ENCODE results near the gene AKT3.
A peak's percentile ranks its signal among the peaks of the same experiment; 100 is the strongest.
"Not testable (repeated sequence)": the region's sequence is repeated elsewhere in the genome, so short reads cannot be mapped to it uniquely, and the experiment has no call there.

Gene AKT3

GRCh38 chr1:243693800-243694199 is 156.2 kb downstream of the AKT3 start:
- no peak for DNase-seq (ENCODE audit: low spot score)

GRCh38 chr1:243686159-243686558 is 163.9 kb downstream of the AKT3 start:
- no peak for DNase-seq (ENCODE audit: low spot score)

DNA sequence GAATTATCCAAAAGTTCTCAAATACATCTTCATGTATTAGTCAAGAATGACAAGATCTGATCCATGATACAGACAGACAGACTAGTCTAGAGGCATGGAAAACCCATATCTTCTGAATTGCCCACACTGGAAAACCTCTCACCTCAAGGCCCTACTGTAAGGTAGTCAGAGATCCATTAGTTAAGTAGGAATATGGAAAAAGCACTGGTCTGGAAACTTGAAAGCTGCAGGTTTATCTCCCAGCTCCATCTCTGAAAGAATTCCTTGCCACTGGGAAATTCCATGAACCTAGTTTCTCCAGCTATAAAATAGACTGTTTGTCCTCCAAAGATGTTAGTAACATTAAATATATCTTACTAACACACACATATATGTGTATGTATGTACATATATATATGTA is 169.2 kb downstream of the AKT3 start:
- DNase-seq (ENCODE audit: low spot score), result no peak

- no peak for DNase-seq (ENCODE audit: low spot score)
These were observed 177.4 kb downstream of the AKT3 start for GRCh38 chr1:243672539-243673074.

DNA sequence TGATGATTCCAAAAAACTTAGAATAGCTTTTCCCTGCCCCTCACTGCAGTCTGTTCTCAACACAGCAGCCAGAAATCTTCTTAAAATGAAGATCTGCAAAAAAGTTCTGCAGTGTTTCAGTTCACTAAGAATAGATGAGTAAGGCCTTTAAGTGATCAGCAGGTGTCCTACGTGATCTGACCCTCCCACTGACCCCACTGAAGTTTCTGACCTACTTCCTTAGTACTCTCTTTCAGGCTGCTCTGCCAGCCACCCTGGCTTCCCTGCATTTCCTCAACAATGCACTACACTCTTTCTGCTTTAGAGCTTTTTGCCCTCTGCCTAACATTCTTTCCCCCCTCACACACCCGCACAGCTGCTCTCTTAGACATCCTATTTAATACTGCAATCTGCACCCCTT is 182.5 kb downstream of the AKT3 start:
- no peak for DNase-seq (ENCODE audit: low spot score)

- DNase-seq (ENCODE audit: low spot score), result no peak
These were observed 182.9 kb downstream of the AKT3 start for GRCh38 chr1:243667133-243667532.

- no peak for DNase-seq (ENCODE audit: low spot score)
These were observed 186.4 kb downstream of the AKT3 start for GRCh38 chr1:243663651-243664050.

DNA sequence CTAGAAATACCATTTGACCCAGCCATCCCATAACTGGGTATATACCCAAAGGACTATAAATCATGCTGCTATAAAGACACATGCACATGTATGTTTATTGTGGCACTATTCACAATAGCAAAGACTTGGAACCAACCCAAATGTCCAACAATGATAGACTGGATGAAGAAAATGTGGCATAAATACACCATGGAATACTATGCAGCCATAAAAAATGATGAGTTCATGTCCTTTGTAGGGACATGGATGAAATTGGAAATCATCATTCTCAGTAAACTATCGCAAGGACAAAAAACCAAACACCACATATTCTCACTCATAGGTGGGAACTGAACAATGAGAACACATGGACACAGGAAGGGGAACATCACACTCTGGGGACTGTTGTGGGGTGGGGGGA is 187.9 kb downstream of the AKT3 start:
- DNase-seq (ENCODE audit: low spot score), result not testable (repeated sequence)

DNA sequence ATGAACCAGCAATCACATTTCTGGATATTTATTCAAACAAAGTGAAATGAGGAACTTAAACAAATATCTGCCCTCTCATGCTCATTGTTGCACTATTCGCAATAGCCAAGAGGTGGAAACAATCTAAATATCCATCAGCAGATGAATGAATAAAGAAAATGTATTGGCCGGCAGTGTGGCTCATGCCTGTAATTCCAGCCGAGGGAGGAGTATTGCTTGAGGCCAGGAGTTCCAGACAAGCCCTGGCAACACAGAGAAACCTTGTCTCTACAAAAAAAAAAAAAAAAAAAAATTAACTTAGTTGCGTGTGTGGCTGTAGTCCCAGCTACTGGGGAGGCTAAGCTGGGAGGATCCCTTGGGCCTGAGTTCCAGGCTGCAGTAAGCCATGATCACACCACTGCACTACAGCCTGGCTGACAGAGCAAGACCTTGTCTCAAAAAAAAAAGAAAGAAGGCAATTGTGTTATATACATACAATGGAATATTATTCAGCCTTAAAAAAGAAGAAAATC is 191.4 kb downstream of the AKT3 start:
- DNase-seq (ENCODE audit: low spot score), result no peak

- no peak for DNase-seq (ENCODE audit: low spot score)
These were observed 192.2 kb downstream of the AKT3 start for GRCh38 chr1:243657793-243658192.

- not testable (repeated sequence) for DNase-seq (ENCODE audit: low spot score)
These were observed 200.5 kb downstream of the AKT3 start for GRCh38 chr1:243649530-243649929.

DNA sequence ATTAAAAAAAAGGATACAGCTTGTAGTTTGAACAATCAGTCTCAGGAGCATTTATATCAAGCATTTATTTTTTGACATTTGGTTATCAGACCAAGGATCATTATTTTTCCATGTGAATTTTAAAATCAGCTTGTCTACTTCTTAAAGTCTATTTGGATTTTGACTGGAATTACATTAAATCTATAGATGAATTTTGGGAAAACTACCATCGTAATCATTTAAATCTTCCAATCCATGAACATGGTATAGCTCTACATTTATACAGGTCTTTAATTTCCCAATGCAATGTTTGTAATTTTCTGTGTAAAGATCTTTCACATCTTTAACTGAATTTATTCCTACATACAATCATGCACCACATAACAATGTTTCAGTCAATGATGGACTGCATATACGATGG is 203.2 kb downstream of the AKT3 start:
- no peak for DNase-seq (ENCODE audit: low spot score)

DNA sequence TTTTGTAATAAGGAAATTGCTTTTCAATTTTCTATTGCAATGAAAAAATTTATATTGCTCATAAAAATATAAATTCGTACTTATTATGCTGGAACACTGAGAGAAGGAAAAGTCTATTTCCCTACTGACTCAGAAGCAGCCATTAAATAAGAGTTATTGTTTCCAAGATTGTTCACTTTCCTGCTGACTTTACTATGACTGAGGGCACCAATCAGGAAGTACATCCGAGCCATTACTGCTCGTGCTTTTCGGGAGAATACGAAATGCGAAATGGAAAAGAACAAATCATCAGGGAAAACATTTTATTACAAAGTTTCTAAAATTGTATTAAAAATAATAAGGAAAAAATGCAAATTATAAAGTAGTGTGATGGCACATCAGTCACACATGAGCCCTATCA is 204.8 kb downstream of the AKT3 start:
- no peak for DNase-seq (ENCODE audit: low spot score)

- DNase-seq (ENCODE audit: low spot score), result no peak
These were observed 207.1 kb downstream of the AKT3 start for GRCh38 chr1:243642936-243643335.

- no peak for DNase-seq (ENCODE audit: low spot score)
These were observed 210.9 kb downstream of the AKT3 start for GRCh38 chr1:243639027-243639658.

GRCh38 chr1:243638186-243638585 is 211.9 kb downstream of the AKT3 start:
- DNase-seq (ENCODE audit: low spot score), result peak; percentile 2

DNA sequence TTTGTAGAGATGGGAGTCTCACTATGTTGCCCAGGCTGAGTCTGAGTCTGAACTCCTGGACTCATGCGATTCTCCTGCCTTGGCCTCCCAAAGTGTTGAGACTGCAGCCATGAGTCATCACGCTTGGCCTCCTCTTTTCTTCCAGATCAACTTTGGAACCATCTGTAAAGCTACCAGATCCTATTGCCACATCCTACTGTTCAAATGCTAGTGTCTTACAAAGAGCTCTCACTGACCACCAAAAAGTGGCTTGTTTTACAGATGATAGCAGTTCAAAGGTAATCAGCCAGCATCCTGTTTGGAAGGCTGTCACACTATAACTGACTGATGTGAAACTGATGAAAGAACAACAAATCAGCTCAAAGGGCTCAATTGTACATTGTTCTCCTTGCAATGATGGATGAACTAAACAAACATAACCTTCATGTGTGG is 221.6 kb downstream of the AKT3 start:
- DNase-seq (ENCODE audit: low spot score), result no peak

DNA sequence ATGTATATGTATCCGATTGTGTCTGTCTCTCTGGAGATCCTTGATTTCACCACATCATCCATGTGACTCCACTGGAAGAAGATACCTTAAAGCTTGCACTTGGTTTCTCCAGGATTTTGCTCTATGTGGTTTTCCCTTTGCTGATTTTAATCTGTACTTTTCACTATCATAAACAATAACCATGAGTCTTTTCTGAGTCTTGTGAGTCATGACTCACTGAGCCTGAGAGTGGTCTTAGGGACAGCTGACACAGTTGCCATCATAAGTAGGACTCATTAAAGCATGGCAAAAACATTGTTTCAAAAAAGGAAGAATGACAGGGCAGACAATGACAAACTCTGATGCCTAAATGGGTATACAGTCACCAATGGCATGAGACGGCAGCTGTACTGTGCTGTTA is 226.2 kb downstream of the AKT3 start:
- DNase-seq (ENCODE audit: low spot score), result no peak

DNA sequence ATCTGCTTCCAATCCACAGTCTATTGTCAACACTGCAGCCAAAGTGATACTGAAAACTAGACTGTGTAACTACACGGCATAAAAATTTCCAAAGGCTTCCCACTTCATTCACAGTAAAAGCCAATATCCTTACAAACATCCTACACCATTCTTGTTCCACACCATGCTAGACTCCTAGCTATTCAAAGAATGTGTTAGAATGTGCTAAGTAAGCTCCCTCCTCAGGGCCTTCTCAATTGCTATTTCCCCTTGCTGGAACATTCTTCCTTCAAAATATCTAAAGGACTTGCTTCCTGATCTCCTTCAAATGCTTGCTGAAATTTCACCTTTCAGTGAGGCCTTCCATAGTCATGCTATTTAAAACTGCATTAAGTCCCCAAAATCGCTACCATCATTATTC is 228.1 kb downstream of the AKT3 start:
- DNase-seq (ENCODE audit: low spot score), result no peak

GRCh38 chr1:243620096-243620495 is 229.9 kb downstream of the AKT3 start:
- no peak for DNase-seq (ENCODE audit: low spot score)

- no peak for DNase-seq (ENCODE audit: low spot score)
These were observed 240.3 kb downstream of the AKT3 start for GRCh38 chr1:243609698-243610097.

DNA sequence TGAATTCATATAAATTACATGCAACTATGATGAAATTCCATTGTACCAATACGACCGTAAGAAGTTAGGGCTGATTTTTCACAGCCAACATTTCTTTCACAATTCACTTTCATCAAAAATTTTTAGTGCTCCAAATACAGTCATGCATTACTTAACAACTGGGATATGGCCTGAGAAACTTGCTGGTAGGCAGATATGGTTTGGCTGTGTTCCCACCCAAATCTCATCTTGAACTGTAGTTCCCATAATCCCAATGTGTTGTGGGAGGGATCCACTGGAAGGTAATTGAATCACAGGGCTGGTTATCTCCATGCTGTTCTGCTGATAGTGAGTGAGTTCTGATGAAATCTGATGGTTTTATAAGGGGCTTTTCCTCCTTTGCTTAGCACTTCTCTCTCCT is 244.4 kb downstream of the AKT3 start:
- no peak for DNase-seq (ENCODE audit: low spot score)

DNA sequence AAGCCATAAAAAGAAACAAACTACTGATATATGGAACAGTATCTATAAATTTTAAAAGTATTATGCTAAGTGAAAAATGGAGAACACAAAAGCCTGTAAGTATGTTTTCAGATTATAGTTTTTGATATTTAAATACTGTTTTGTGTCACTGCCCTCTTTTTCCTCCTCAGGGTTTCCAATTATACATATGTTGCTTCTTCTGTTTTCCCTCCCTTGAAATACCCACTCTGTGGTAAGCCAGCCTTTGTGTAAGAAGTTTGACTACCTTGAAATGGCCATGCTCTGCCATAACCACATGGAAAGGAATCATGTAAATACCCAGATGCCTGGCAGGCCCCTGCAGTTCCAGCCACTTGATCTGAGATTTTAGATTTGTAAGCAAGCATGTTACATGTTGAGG is 248.3 kb downstream of the AKT3 start:
- no peak for DNase-seq (ENCODE audit: low spot score)

GRCh38 chr1:243598433-243598832 is 251.6 kb downstream of the AKT3 start:
- no peak for DNase-seq (ENCODE audit: low spot score)
